ENCODE measurements around the gene RGS6. TPM values are rescaled to one million over a fixed set of nuclear protein-coding genes. Genes with fewer than 3 reads are reported as not detected.

RGS6 gene
- total RNA-seq, 1 donor from 2014 or later: 2.0 TPM

DNA sequence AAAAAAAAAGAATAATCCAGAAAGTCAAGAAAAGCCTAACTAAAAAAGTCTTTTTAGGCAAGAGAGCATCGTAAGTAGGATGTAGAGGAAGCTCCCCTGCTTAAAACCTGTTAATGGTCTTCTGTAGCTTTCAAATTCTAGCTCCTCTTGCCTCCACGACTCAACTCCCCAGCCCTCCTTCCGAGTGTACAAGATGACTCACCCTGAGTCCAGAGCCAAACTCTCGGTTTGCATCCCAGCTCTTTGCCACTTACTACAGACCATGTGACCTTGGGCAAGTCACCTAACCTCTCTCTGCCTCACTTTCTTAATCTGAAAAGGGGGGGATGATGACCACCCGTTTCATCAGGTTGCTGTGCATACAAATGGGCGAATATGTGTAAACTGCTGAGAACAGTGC is 501.3 kb downstream of the RGS6 start:
- Mint-ChIP-seq H3K4me3 (no peak overlapping the region), H3K27ac (no peak overlapping the region), H3K27me3 (ENCODE audit: low read depth) (peaks cover 13% of the 10 kb centered on the region), H3K36me3 (no peaks in the 10 kb centered on the region), H3K4me1 (peaks cover 4% of the 10 kb centered on the region), H3K9me3 (no peaks in the 10 kb centered on the region)
- TF ChIP-seq, protein P1, sequence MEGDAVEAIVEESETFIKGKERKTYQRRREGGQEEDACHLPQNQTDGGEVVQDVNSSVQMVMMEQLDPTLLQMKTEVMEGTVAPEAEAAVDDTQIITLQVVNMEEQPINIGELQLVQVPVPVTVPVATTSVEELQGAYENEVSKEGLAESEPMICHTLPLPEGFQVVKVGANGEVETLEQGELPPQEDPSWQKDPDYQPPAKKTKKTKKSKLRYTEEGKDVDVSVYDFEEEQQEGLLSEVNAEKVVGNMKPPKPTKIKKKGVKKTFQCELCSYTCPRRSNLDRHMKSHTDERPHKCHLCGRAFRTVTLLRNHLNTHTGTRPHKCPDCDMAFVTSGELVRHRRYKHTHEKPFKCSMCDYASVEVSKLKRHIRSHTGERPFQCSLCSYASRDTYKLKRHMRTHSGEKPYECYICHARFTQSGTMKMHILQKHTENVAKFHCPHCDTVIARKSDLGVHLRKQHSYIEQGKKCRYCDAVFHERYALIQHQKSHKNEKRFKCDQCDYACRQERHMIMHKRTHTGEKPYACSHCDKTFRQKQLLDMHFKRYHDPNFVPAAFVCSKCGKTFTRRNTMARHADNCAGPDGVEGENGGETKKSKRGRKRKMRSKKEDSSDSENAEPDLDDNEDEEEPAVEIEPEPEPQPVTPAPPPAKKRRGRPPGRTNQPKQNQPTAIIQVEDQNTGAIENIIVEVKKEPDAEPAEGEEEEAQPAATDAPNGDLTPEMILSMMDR (IDR thresholded peaks at IDR 0.05; ENCODE audit: unreplicated experiment): no peak
- DNase-seq (ENCODE audit: low spot score in 2 of 2, unreplicated experiment in 2 of 2): no peak

DNA sequence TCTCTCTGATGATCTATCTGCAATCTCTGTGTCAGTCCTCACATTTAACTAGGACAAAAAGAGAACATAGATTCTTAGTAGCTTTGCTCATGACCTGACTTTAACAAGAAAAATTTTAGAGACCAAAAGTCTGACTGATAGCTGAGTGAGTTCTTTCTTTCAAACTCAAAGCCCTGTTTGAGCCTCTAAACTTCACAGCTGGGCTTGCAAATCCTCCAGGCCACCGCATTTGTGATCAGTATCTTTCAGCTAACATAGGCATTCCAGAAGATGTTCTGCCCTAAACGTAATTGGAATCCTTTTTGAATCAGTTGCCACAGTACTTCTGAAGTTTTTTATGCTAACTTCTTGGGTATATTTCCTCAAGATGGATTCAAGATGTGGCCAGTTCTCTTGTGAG is 502.6 kb downstream of the RGS6 start:
- Mint-ChIP-seq H3K4me1 (peaks cover 4% of the 10 kb centered on the region), H3K36me3 (no peaks in the 10 kb centered on the region), H3K27me3 (ENCODE audit: low read depth) (peaks cover 13% of the 10 kb centered on the region), H3K9me3 (no peaks in the 10 kb centered on the region), H3K4me3 (no peak overlapping the region), H3K27ac (no peak overlapping the region)
- DNase-seq (ENCODE audit: low spot score in 2 of 2, unreplicated experiment in 2 of 2): no peak
- TF ChIP-seq, protein P1 (IDR thresholded peaks at IDR 0.05; ENCODE audit: unreplicated experiment): no peak

DNA sequence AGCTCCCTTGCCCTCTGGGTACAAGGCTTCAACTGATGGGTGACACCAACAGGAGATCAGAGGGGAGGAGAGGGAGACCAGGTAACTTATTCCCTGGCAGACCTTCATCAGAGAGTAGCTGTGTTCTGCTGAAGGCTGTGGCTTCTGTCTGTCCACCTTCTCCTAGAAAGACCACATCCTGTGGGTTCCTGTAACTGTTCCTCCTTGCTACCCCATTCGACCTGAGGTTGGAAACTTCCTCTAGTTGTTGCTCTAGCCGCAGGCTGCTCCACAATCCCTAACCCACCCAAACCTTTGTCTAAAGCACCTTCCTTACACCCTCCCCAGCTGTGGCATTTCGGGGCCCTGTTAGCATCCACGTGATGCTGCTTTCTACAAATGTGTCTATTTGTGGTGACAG is 507.5 kb downstream of the RGS6 start:
- TF ChIP-seq, protein P1 (IDR thresholded peaks at IDR 0.05; ENCODE audit: unreplicated experiment): no peak
- no peak for DNase-seq (ENCODE audit: low spot score in 2 of 2, unreplicated experiment in 2 of 2)
- H3K4me3 Mint-ChIP-seq: no peak overlapping the region
- H3K4me1 Mint-ChIP-seq: peaks cover 9% of the 10 kb centered on the region
- peaks cover 16% of the 10 kb centered on the region for H3K27me3 Mint-ChIP-seq (ENCODE audit: low read depth)
- no peaks in the 10 kb centered on the region for H3K36me3 Mint-ChIP-seq
- no peak overlapping the region for H3K27ac Mint-ChIP-seq
- no peaks in the 10 kb centered on the region for H3K9me3 Mint-ChIP-seq

DNA sequence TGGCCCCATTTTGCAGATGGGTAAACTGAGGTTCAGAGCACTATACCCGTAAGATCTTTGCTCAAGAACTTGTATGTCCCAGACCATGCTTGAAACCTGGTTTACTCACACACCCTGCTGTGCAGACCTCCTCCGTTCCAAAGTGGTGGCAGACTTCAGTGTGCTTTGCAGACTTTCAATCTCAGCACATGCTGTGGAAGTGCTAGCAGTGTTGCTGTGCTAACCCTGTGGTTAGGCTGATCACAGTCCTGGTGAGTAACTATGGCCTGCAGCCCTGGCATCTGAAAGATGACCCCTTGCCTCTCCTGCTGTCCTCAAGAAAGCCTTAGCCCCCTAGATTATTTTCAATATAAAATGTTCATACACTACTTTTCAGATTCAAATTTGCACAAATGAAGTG is 511.0 kb downstream of the RGS6 start:
- peaks cover 8% of the 10 kb centered on the region for H3K4me1 Mint-ChIP-seq
- H3K27me3 Mint-ChIP-seq (ENCODE audit: low read depth): peaks cover 16% of the 10 kb centered on the region
- no peaks in the 10 kb centered on the region for H3K9me3 Mint-ChIP-seq
- no peak overlapping the region for H3K4me3 Mint-ChIP-seq
- no peaks in the 10 kb centered on the region for H3K36me3 Mint-ChIP-seq
- H3K27ac Mint-ChIP-seq: no peak overlapping the region
- TF ChIP-seq, protein P1 (IDR thresholded peaks at IDR 0.05; ENCODE audit: unreplicated experiment): no peak
- DNase-seq (ENCODE audit: low spot score in 2 of 2, unreplicated experiment in 2 of 2): no peak

DNA sequence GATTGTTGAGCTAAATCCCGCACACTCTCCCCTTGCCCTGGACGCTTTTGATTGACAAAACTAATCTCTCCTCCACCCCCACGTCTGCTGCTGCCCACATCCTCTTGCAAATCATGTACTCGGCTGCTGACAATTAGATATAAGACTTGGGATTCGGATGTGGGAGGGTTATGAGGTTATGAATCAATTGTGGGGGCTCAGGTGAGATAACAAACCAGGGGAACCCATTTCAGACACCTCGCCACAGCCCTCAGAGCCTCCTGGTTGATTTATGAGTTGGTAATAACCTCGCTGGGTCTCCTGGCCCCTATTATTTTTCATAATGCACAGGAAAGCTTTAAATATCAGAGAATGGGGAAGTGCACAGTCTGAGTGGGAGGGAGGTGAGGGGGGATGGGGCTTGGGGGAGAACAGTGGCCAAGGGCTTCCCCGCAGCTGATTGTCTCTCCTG is 511.8 kb downstream of the RGS6 start:
- no peaks in the 10 kb centered on the region for H3K9me3 Mint-ChIP-seq
- no peak overlapping the region for H3K27ac Mint-ChIP-seq
- H3K4me1 Mint-ChIP-seq: peaks cover 6% of the 10 kb centered on the region
- no peaks in the 10 kb centered on the region for H3K36me3 Mint-ChIP-seq
- DNase-seq (ENCODE audit: low spot score in 2 of 2, unreplicated experiment in 2 of 2): no peak
- TF ChIP-seq, protein P1 (IDR thresholded peaks at IDR 0.05; ENCODE audit: unreplicated experiment): no peak
- no peak overlapping the region for H3K4me3 Mint-ChIP-seq
- H3K27me3 Mint-ChIP-seq (ENCODE audit: low read depth): peaks cover 16% of the 10 kb centered on the region

DNA sequence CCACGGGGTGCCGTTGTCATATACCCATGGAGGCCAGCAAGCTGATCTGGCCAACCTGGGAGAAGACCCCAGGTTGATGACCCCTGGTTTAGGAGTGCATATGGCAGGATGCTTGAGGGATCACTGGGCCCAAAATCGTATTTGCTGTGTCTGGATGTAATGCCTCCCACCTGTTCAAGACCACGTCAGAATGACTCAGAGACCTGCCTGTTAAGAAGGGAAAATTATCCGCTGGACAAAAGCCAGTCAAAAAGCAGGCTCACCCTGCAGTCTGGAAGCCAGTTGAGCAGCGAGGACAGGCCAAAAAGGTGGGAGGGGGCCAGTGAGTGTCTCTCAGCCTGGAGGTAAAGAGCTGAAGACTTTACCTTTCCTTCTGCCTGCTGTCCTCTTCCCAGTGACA is 512.5 kb downstream of the RGS6 start:
- TF ChIP-seq, protein P1 (IDR thresholded peaks at IDR 0.05; ENCODE audit: unreplicated experiment): no peak
- H3K27ac Mint-ChIP-seq: no peak overlapping the region
- H3K36me3 Mint-ChIP-seq: no peaks in the 10 kb centered on the region
- H3K27me3 Mint-ChIP-seq (ENCODE audit: low read depth): peaks cover 16% of the 10 kb centered on the region
- H3K4me3 Mint-ChIP-seq: no peak overlapping the region
- no peaks in the 10 kb centered on the region for H3K9me3 Mint-ChIP-seq
- no peak for DNase-seq (ENCODE audit: low spot score in 2 of 2, unreplicated experiment in 2 of 2)
- H3K4me1 Mint-ChIP-seq: peaks cover 12% of the 10 kb centered on the region
